Daoy (cell line): ENCODE results near the gene SLC25A34. TPM values are rescaled to one million over a fixed set of nuclear protein-coding genes. Genes with fewer than 3 reads are reported as not detected.

Source experiments
- DNase-seq: peaks from one replicate; pipeline ENCODE4 v3.0.0-alpha.2; 2015; ENCODE audit warnings: low read depth
- total RNA-seq: library from RNA; depleted of rRNA; stranded (reverse); fragments of >200 nt; shearing (Covaris generic); gene quantifications from 2 replicates; pipeline ENCODE4 v1.2.3, GENCODE V29; 2014

SLC25A34 gene
- total RNA-seq, 1 experiment from 2014 or later, result 0.40 TPM

DNA sequence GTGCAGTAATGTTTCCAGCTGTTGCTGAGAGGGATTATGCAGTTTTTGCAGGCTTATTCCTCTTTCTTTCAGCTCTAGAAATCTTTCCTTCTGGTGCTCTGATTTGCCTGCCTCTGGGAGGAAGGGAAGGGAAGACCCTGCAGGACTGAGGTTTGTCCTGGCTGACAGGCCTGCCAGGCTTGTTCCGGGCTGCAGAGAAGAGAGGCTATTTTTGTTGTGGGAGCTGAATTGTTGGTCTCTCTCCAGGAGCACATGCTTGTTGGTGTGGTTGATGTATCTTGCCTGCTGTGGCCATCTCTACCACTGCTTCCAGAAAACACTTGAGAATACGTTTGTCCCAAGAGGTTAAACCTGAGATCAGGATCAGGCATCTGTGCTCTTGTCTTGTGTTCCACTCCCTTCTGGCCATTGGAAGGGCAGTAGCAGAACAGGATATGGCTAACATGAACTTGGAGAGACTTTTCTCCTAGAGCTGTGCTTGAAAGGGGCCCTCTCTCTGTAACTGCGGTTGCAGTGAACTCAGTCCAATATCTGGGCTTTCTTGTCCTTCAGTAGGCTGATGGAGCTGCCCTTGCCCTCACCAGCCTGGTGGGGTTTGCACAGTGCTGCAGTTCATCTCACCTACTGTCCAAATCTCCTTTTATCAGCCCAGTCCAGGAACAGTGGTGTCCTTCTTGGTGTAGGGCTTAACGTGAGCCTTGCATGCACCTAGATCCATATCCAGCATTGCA is 21.5 kb upstream of the SLC25A34 start:
- no peak for DNase-seq

GRCh38 chr1:15717418-15718125 is 18.5 kb upstream of the SLC25A34 start:
- no peak for DNase-seq

DNA sequence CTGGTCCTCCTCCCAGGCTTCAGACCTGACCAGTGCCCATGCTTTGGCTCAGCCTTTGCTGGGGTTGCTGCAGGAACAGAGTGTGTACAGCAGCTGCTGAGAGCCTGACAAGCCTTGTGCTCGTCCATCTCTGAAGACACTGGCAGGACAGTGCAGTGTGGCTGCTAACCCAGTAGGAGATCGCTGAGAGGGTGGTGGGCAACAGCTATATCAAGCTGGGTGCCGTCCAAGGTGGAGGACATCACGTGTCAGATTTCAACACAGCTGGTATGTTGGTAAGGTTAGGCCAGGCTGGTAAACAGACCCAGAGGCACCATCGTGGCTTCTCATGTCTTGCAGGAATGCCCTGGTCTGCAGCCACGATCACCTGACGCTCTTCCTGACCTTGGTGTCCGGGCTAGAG is 17.9 kb upstream of the SLC25A34 start:
- no peak for DNase-seq

GRCh38 chr1:15719381-15720120 is 16.5 kb upstream of the SLC25A34 start:
- DNase-seq, result no peak

DNA sequence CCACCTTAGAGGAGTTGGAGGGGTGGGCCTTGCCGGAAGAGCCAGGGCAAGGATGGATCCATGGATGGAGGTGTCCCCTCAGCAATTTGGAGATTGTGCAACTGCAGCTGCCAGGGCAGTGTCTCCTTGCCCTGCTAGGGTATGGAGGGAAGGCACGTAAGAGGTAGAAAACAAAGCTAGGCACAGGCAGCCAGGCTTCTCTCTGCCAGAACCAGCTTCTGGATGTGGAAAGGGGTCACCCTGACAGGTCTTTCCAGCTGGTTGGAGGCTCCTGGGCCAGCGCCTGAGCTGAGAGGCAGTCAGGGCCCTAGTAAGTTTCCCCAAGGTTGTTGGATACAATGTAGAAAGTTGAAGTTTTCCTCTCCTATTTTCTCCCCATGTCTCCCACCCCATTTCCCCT is 15.2 kb upstream of the SLC25A34 start:
- DNase-seq, result no peak

- DNase-seq, result no peak
These were observed 13.6 kb upstream of the SLC25A34 start for GRCh38 chr1:15722411-15722810.

DNA sequence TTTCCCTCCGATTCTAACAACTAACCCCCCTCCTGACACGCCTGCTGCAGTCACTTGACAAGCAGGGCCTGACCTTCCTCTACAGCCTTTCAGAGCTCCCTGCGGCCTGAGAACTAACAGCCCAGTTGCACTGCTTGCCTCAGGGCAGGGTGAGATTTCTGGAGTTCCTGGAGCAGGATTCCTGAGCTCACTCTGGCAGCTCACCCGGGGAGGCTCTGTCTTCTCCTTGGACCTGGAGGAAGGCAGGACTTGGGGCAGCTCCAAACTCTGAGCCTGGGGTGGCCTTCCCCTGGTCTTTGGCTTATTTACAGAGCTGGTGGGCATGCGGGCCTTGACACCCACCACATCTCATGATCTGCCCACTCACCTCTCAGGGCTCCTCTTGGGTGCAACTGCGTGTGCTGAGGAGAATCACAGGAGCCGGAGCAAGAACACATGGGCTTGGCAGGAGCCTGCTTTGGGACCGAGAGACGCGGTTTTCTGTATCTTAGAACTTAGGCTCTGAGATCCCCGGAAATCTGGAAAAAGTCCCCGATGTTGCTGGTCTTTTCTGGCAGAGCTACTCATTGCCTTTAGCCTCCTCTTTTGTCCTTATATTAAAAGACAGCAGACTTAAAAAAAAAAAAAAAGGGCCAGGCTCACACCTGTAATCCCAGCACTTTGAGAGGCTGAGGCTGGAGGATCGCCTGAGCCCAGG is 13.1 kb upstream of the SLC25A34 start:
- DNase-seq, result no peak

GRCh38 chr1:15723631-15724246 is 12.3 kb upstream of the SLC25A34 start:
- no peak for DNase-seq

DNA sequence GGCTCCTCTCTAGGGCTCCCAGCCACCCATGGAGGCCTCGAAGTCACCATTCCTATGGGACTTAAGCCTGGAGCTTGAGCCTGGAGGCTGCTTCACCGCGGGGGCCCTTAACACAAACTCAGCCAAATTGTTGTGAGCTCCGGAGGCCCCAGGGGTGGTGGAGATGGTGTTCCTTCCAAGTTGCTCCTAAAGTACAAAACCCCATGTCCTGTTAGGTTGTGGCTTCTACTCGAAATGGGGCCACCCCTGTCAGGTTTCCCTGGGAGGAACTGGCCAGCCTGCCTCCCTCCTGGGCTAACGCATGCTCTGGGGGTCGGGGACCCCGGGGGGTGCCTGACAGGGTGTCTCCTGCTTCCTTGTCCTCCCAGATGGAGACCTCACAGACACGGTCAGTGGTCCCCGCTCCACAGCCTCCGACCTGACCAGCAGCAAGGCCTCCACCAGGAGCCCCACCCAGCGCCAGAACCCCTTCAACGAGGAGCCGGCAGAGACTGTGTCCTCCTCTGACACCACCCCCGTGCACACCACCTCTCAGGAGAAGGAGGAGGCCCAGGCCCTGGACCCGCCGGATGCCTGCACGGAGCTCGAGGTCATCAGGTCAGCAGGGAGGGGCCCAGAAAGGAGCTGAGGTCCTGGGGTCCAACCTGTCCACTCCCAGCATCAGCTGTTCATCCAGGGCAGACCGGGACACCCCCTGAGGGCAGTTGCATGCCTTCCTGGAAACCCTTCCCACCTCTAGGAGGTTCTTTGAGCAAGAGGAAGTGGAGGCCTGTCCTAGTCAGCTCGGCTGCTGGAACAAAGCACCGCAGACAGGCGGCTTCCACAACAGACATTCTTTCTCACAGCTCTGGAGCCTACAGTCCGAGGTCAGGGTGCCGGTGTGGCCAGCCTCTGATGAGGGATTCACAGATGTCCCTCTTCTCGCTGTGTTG is 10.8 kb upstream of the SLC25A34 start:
- DNase-seq, result no peak

DNA sequence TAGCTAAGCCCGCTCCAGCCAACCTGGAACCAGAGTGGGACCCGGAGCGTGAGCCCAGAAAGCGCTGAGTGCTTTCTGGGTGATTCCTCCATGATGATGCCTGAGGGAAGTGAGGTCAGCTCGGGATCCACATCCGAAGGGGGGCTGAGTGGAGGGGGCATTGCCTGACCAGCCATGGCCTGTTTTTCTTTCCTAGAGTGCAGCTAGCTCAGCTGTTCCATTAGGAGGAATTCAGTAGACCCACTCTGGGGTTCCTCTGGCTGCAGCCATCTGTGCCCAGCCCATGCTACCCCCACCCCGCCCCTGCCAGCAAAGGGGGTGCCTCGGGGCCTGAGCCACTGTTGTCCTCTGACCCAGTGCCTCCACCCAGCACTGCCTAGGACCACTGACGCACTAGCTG is 9.6 kb upstream of the SLC25A34 start:
- DNase-seq, result no peak

- DNase-seq, result no peak
These were observed 9.0 kb upstream of the SLC25A34 start for GRCh38 chr1:15727021-15727420.

DNA sequence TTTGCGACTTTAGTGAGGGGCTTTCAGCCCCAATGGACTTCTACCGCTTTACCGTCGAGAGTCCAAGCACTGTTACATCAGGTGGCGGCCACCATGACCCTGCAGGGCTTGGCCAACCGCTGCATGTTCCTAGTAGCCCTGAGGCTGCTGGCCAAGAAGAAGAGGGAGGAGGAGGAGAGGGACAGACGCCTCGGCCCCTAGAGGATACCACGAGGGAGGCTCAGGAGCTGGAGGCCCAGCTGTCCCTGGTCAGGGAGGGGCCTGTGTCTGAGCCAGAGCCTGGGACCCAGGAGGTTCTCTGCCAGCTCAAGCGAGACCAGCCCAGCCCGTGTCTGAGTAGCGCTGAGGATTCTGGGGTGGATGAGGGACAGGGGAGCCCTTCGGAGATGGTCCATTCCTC is 8.6 kb upstream of the SLC25A34 start:
- no peak for DNase-seq

DNA sequence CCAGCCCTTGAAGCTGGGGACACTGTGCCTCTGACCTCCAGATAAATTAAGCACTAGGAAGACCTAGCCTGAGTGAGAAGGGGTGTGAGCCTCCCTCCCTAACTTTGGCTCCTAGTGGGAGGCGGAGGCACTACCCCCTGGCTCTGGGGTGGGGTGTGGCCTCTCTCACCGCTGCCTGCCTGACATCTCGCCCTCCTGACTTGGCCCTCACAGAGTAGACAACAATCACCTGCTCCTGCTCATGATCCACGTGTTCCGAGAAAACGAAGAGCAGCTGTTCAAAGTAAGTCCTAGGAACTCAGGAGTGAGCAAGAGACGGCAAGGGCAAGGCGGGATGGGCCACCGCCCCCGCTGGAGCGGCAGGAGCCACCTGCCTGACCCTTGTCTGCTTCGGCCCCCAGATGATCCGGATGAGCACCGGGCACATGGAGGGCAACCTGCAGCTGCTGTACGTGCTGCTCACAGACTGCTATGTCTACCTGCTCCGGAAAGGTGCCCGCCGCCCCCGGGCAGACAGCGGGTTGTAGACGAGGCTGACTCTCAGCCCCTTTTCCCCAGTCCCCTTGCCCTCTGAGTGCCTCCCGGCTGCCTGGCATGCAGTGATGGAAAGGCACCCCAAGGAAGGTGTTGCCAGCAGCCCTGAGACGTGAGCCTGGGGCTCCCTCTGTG is 8.1 kb upstream of the SLC25A34 start:
- no peak for DNase-seq

- no peak for DNase-seq
These were observed 7.0 kb upstream of the SLC25A34 start for GRCh38 chr1:15728937-15729657.

GRCh38 chr1:15730423-15730822 is 5.6 kb upstream of the SLC25A34 start:
- no peak for DNase-seq

GRCh38 chr1:15730936-15731335 is 5.1 kb upstream of the SLC25A34 start:
- DNase-seq, result no peak

- no peak for DNase-seq
These were observed 4.0 kb upstream of the SLC25A34 start for GRCh38 chr1:15731735-15732685.

GRCh38 chr1:15732686-15733081 is 3.4 kb upstream of the SLC25A34 start:
- DNase-seq, result no peak
